Epidermal melanocyte (primary cell): ENCODE data around the gene WNT1.

Source experiments
- DNase-seq: peaks from one replicate; pipeline ENCODE4 v3.0.0; 2011; ENCODE audit warnings: low spot score; ENCODE audit not compliant: insufficient read length

Gene WNT1

DNA sequence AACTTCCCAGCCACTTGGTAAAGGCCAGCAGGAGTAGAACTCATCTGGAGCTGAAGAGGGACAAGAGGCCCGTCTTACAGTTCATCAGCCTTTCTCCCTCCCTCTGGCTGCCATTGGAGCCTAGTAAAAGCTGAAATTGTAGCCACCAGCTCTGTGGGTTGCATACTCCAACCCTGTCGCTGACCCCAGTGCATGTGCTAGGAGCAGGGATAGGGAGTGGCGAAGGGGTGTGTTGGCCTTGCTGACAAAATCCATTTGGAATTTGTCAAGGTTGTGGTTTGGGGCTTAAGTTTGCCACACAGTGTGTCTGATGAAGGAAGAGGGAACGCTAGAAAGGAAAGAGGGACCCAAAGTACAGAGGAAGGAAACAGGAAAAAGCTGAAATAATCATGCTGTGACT, 16.8 kb upstream of the WNT1 start:
- DNase-seq = no peak

DNA sequence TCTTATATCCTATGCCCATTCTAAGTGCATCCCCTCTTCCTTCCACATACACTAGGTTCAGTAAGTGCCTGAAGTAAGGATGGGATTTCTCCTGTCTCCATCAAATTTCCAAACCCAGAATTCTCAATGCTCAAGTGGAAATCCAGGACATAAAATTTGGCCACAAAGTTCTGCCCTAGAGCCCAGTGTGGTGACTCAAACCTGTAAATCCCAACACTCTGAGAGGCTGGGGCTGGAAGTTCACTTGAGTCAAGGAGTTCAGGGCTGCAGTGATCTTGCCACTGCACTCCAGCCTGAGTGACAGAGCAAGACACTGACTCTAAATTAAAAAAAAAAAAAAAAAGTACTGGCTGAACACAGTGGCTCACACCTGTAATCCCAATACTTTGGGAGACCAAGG, 16.3 kb upstream of the WNT1 start:
- no peak for DNase-seq

DNA sequence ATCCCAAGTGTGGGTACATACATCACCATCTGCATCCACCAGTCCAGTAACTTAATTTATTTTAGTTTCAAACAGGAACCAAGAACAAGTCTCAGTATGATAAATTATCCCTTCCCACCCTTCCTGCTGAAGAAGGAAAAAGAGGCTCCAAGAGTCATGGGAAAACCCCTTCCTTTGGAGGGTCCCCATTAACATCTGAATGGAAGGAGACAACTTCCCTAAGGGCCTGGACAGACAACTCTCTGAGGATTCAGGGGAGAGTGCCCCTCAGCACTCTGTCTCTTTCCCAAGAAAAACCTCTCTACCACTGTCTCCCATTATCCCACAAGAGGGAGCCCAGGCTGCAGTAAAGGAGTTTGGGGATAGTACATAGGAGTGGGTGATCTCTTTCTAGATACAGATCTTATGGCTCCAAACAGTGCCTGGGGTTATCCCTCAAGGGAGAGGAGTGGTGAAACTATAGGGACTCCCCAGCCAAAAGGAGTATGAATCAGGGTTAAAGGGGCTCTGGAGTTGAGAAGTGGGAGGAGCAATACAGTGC, 12.8 kb upstream of the WNT1 start:
- no peak for DNase-seq

DNA sequence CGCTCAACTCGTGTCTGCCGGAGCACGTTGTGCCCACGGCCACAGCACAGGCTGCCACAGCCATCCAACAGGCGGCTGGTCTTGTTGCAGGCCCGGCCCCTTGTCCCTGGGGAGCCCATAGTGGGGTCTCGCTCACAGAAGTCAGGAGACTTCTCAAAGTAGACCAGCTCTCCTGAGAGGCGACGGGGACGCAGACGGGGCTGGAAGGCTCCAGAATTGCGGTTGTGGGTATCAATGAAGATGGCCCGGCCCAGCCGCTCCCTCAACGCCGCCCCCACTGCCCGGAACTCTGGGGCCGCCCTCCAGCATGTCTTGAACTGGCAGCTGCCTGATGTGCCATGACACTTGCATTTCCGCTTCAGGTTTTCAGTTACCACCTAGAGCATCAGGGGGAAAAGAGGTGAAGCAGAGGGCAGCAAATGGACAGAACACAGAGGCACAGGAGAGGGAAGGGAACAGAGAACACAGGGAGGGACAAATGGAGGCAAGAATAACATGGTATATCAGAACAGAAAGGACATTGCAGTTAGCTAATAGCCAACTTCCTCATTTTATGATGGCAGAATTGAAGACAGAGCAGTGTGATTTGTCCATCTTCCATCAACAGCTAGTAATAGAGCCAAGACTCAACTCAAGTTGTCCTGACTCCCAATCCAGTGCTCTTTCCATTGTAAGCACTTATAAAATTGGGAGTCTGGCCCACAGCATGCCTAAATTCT, 11.8 kb upstream of the WNT1 start:
- DNase-seq = no peak

DNA sequence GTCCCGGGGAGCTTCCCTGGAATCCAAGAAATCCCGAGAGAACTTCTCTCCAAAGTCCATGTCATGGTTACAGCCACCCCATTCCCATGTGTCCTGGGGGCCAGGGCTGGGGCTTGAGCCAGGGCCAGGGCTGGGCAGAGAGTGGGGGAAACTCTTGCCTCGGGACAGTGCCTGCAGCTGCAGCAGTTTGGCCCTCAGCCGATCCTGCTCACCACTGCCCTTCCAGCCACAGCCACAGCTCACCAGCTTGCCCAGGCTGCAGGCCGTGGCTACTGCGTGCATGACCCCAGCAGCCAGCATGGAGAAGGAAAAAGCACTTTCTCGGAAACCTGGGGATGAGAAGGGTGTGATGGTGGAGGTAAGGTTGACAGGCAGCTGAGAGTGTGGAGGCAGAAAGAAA, 10.1 kb upstream of the WNT1 start:
- no peak for DNase-seq

DNA sequence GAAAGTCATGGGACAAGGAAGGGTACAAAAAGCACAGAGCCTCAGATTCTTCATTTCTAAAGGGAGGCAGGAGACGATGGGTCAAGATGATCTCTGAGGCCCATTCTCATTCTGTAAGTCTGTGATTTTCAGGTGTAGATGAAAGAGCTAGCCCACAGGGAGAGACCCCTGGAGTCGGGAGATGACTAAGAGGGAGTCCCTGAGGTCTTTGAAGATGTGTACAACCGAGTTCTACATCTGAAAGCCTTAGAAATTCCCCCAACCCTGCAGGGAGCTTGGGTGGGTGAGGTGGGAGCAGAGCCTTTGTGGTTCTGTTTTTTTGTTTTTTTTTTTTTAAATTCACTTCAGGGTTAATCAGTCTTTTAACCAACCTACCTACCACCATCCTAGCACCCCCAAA, 9.7 kb upstream of the WNT1 start:
- no peak for DNase-seq

DNA sequence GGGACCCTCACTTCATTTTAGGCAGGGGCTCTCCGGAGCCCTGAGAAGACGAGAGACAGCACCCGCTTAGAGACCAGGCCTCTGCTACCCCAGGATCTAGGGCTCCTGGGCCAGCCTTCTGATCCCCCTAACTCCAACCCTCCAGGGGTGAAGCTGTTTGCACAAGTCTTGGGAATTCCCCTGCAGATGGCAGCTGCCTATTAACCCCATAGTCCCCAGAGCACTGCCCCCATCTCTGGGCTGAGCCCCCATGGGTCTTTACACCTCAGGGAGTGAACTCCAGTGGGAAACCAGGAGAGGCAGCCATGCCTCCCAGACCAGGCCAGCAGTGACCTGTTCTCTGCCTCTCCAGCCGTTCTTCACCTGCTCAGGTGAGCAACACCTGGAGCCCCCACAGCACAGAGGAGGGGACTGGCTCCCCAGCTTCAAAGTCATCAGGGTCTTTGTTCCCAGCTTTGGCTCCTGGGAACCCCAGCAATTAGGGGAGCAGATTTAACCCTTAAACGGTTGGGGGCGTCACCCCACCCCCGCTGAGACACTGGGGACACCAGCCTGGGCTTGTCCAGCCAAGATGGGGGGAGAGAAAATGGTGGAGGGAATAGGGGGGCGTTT, 8.9 kb upstream of the WNT1 start:
- no peak for DNase-seq

DNA sequence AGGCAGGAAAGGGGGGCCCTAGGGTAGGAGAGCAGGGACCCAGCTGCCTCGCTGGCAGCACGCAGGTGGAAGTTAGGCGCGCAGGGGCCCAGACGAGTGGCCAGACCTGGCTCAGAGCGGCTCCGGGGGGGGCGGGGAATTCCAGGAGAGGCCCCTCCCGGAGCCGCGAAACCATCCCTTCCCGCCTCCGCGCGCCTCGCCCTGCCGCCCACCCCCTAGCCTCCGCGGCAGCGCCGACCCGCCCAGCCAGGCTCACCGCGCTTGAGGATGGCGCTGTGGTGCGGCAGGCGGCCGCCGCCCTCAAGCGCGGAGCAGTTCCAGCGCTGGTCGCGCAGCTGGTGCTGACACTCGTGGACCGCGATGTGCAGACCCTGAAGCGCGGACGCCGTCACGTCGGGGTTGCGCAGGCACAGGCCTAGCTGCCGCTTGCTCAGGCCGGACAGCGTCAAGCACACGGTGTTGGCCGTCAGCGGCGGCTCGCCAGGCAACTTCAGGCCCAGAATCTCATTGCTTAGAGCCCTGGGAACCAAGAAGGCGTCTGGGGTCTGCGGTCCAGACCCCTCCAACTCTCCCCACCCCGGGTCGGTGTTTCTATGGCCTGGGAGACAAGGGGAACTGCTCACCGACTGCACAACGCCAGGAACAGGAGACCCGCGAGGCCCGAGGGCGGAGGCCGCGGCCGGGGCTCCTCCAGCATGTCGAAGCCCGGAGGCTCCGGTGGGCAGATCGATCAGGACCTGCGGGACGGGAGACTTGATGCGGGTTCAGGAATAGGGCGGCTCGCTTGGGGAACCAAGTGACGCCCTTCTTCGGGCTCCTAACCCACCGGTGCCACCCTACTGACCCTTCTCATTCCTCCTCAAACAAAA, 8.1 kb upstream of the WNT1 start:
- DNase-seq = no peak

DNA sequence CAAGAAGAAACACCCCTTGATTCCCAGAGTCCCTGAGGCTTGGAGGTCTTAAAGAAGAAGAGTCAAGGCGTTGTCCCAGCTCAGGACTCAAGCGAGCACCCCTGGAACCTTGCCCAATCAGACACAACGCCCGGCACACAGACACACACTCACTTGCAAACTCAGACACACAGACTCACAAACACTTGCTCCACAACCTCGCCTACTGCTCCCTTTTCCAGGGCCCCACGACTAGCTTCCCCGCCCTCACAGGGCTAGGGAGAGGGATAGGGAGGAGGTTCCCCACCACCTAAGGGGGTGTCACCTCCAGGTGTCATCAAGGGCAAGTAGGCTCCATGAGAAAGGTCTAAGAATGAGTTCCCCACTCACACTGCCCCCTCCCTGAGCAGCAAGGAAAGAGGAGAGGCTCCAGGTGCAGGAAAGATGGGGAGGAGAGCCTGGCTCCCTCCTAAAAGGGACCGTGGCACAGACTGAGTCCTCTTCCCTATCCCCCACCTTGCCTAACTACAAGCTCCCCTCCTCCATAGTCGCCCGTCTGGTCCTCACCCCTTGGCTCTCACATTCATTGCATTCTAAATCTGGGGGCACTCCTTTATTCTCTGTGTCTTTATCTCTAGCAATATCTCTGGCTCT, 7.3 kb upstream of the WNT1 start:
- DNase-seq = no peak

DNA sequence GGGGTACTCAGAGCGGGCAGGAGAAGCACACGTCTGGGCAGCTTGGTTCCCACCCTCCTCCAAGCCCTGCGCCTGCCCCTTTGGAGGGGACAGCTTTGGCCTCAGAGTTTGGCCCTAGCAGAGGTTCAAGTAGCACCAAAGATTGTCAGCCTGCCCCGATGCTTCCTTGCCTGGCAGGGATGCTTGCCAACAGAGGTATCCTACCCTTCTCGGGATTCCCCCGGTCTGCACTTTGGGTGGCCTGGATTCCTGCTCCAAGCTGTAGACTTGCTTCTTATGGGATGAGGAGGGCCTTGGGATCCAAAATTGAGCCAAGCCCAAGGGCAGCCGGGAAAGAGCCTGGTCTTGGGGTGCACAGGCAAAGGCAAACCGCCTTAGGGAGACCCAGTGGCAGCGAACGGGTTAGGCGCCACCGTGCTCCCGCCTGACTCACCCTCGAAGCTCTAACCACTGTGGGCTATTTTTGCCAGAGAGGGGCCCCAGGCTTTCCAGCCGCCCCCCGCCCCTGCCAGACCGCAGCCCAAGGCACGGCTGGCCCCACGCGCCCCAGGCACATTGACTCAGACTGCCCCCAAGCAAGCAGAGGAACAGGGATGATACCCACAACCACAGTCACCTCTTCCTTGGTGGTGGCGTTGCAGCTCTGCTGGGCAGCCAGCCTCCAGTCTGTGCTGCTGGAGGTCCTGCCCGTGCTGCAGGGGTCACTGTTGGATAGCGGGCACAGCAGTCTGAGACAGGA, 5.7 kb upstream of the WNT1 start:
- DNase-seq = peak; percentile 14

DNA sequence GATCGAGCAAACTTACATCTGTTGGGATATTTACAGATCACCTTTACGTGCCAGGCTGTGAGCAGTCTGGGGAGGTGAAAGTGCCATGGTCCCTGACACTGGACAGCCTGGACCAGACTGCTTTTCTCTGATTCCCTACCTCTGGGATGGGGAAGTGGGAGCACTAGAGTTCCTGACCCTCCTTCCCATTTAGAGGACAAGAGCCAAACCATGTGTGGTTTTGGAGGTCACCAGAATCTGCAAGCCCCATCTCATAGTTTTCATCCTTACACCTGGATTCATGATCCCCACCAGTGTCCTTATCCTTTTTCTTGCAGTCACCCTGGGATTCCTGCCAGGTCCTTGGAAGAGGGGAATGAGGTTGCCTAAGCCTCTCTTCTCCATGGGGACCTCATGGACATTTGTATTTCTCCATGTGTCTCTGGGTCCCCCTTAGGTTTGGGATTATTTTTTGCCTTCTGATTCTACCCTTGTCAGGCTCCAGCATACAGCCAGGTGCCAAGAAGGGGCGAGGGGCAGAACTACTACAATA, 5.1 kb upstream of the WNT1 start:
- peak; percentile 13 for DNase-seq

DNA sequence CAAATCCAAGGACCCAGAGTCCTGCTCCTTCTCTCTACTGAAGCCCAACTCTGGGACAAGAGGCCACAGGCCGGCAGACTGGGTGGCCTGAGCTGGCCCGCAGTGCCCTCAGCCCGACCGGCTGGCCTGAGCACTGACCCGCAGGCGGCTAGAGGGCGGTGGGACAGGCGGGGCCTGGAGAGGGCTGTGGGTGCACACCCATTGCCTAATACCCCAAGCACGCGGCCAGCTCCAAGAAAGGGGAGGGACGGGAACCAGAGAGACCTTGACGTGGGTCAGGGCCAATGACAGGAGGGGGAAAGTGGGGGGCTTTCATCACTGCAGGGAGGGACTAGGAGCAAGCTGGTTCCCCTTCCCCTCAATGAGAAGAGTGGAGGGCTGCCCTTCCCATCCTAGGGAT, 4.6 kb upstream of the WNT1 start:
- DNase-seq = peak; percentile 16

DNA sequence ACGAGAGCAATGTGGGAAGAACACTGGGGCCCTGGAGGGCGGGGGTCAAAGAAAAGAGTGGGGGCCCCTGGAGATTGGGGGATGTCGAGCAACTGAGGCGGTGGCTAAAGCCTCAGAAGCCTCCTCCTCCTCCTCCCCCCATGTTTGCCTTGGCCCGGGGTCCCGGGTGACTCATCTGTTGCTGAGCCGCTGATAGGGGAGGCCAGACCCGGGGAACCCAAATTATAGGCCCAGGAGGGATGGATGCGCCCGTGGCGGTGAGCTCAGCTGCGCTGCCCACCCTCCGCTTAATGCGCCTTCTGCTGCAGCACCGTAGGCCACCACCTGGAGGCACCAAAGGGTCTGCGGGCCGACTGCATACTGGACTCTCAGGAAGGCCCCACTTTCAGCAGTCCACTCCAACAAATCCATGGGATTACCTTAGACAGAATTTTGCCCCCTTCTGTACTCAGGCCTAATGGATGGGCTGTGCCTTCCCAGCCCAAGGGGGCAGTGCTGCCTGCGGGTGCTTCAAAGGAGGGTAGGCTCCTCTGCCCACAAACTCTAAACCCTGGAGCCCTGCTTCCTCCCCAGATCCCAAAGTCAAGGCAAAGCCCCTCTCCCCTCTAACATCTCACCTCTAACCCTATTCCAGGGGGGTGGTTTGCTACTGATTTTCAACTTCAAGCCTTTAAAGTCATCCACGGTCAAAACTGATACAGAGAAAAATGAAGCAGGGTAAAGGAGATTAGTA, 4.0 kb upstream of the WNT1 start:
- DNase-seq = peak; percentile 32

DNA sequence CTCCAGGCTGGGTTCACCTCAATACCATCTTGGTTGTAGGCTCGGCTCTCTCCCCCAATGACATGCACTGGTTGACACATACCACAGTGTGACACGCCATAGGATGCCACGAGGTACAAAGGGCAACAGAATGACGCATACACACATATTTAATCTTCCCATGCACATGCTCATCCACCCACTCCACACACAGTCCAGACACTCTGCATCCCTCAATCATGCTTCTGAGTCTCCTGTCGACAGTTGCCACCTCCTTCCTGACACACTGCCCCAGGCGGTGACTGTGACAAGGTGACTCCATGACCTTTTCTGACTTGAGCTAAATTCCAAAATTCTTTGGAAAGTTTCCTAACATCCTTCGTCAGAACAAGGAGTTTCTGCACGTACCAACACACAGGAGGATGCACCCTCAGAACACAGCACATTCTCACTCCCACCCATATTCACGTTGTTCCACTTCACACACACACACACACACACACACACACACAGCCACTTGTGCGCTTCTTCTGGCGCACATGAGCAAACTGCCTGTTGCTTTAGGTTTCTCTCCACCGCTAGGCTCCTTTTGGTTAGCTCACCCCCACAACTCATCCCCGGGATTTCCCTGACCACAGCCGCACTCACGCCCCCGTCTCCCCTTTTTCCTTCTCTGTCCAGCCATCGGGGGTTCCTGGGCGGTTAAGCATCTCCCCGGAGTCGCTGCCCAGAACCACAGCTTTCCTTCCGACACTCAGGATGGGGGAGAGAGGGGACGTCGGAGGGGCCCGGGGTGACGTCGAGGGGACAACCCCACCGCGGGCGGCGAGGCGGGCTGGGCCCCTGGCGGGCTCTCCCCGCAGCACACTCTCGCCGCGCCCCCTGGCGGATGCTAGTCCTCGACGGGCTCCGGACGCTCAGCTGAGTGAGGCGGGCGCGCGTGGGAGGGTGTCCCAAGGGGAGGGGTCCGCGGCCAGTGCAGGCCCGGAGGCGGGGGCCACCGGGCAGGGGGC, 536 bp upstream of the WNT1 start:
- DNase-seq = peak; percentile 57

DNA sequence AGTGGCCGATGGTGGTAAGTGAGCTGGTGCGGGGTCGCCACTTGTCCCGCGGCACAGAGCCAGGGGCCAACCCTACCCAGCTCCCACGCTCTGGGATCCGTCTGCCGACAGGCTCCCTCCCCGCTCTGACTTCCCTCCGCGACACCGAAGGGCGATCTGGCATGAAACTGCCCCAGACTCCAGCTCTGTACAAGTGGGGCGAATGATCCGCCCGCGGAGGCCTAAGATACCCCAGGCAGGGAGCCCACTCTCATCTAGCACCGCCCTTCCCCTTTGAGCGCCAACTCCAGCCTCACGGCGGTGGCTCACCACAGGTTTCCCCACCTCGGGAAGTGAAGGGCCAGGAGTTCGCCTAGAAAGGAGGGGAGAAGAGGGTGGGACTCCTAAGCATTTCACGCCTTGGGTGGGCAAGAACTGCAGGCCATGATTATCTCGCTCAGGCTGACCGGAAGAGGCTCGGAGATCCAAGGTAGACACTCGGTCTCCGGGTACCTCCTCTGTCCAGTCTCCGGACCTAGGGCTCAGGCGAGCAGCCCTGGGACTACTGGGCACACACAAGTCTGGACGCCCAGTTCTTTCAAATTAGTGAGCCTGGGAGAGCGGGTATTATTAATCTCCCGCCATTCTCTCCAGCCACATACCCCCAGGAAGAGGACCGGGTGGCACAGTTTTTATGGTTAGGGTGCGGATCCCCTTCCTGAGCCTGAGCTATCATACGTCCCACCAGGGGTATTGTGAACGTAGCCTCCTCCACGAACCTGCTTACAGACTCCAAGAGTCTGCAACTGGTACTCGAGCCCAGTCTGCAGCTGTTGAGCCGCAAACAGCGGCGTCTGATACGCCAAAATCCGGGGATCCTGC, 849 bp downstream of the WNT1 start:
- DNase-seq = peak; percentile 37

DNA sequence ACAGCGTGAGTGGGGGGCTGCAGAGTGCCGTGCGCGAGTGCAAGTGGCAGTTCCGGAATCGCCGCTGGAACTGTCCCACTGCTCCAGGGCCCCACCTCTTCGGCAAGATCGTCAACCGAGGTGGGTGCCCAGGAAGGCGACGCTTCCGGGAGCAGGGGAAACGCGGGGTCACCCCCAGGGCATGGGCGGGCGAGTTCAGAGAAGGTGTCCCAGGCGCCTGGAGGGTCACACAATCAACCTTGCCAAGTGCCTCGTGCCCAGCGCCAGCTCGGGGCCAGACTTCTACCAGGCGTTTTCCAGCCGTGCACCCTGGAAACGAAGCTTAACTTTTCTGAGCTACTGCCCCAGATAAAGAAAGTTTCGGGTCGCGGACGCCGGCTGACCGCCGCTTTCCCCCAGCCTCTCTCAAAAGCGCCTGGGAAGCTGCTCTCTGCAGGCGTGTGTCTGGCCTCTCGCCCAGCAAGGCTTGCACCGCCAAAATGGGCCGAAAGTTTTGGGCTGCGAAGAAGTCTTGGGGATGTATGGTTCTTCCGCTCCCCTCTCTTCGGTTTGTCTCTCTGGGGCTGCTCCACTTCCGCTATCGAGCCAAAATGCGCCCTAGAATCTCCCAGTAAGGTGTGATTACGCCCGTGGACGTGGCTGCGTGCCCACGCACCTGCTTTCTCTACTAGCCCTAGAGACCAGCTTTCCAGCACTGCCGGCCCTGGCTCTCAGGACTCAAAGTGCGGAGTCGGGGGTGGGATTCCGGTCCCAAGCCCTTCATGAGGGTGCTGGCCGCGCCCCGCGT, 1.7 kb downstream of the WNT1 start:
- DNase-seq = peak; percentile 32

DNA sequence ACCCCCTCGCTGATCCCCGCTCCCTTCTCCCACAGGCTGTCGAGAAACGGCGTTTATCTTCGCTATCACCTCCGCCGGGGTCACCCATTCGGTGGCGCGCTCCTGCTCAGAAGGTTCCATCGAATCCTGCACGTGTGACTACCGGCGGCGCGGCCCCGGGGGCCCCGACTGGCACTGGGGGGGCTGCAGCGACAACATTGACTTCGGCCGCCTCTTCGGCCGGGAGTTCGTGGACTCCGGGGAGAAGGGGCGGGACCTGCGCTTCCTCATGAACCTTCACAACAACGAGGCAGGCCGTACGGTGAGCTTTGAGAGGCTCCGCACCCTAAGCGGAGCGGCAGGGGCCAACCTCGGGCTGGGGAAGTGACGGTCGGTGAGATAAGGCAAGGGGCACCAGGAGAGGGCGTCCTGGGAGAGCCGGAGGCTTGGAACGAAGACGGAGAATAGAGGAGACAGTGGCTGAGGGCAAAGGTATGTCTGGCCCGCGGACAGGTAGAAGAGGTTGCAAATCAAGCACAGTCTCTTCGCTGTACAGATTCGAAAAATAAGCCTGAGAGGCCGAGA, 2.3 kb downstream of the WNT1 start:
- peak; percentile 19 for DNase-seq
